HepG2 (cell line): ENCODE data around the gene HLA-DOA. TPM values are rescaled to one million over a fixed set of nuclear protein-coding genes. Genes with fewer than 3 reads are reported as not detected.

ENCODE experiments used
- ATAC-seq: fragments of 200-7000 bp; cut with Tn5 transposase; 3 replicates; pipeline ENCODE4 v1.9.1; 2020; ENCODE audit warnings: mild to moderate bottlenecking, moderate library complexity
- BruUV-seq: library from RNA; stranded (reverse); fragments of 400-500 nt; replicated peaks from 2 replicates; lab custom pipeline; 2021; lab: Mats Ljungman, UMichigan
- CTCF ChIA-PET: fragments of 300-600 bp; formaldehyde crosslinking; extraction: SDS; loops from one replicate; lab custom pipeline; 2021; ENCODE audit warnings: low total read pairs, inconsistent platforms, low intra/inter-chr PET ratio; lab: Yijun Ruan, JAX
- POLR2A ChIA-PET: fragments of 350-600 bp; sonication (Branson Sonifier 250); formaldehyde crosslinking; loops from one replicate; lab custom pipeline; 2020; ENCODE audit warnings: antibody characterized with exemption, inconsistent platforms; lab: Yijun Ruan, JAX
- DNase-seq: peaks from one replicate; pipeline ENCODE4 v3.0.0-alpha.2; 2015; ENCODE audit warnings: low spot score
- FAIRE-seq: peaks from 3 replicates; lab custom pipeline; 2011; peaks lifted over from hg19 to GRCh38; lab: Jason Lieb, UNC
- H2AFZ ChIP-seq: one replicate; pipeline ENCODE4 v1.6.1; 2011; ENCODE audit warnings: low read length, inconsistent platforms
- H3K27ac ChIP-seq: fragments of 300-600 bp; 3 replicates; pipeline ENCODE4 v1.8.0; 2011; ENCODE audit warnings: mixed run types, mild to moderate bottlenecking, mixed read lengths, low read length, inconsistent platforms; ENCODE audit not compliant: insufficient read depth; ENCODE audit errors: extremely low read length
- H3K27me3 ChIP-seq, 2 experiments: fragments of 200-600 bp in 1 of 2; 2 replicates in 1 of 2; 3 replicates in 1 of 2; pipeline versions ENCODE4 v1.6.0 to v1.8.0; 2011; ENCODE audit warnings: low read length in 2 of 2, mild to moderate bottlenecking in 2 of 2, moderate library complexity in 2 of 2, inconsistent platforms in 1 of 2; ENCODE audit not compliant: insufficient read depth in 2 of 2, control insufficient read depth in 1 of 2
- H3K36me3 ChIP-seq, 2 experiments: fragments of 200-600 bp in 1 of 2; replicated peaks in 1 of 2; 2 replicates in 1 of 2; 3 replicates in 1 of 2; pipeline versions ENCODE4 v1.5.1 to v1.8.0; 2011; ENCODE audit warnings: low read length in 2 of 2, inconsistent platforms in 1 of 2; ENCODE audit not compliant: insufficient read depth in 2 of 2, control insufficient read depth in 1 of 2
- H3K4me1 ChIP-seq: 2 replicates; pipeline ENCODE4 v1.5.1; 2012; ENCODE audit warnings: low read length, inconsistent platforms; ENCODE audit not compliant: insufficient read depth
- H3K4me2 ChIP-seq: 2 replicates; pipeline ENCODE4 v1.6.0; 2011; ENCODE audit warnings: low read depth, low read length, inconsistent platforms
- H3K4me3 ChIP-seq, 3 experiments: fragments of 200-600 bp in 1 of 3; sonication (generic), shearing (Covaris generic) in 1 of 3; replicated peaks in 1 of 3; 2 replicates each; pipeline ENCODE4 v1.5.1; 2011 to 2016; ENCODE audit warnings: low read length in 3 of 3, inconsistent platforms in 2 of 3, low read depth in 2 of 3, mild to moderate bottlenecking in 2 of 3, control low read depth in 1 of 3, mixed read lengths in 1 of 3; ENCODE audit not compliant: insufficient read depth in 1 of 3
- H3K79me2 ChIP-seq: one replicate; pipeline ENCODE4 v1.6.1; 2011; ENCODE audit warnings: low read length, inconsistent platforms; ENCODE audit not compliant: insufficient read depth
- H3K9ac ChIP-seq: 2 replicates; pipeline ENCODE4 v1.6.0; 2011; ENCODE audit warnings: mild to moderate bottlenecking, low read depth, low read length, inconsistent platforms; ENCODE audit not compliant: insufficient read depth
- H3K9me3 ChIP-seq: 2 replicates; pipeline ENCODE4 v1.5.1; 2012; ENCODE audit warnings: mild to moderate bottlenecking, low read length
- H4K20me1 ChIP-seq: 2 replicates; pipeline ENCODE4 v1.6.0; 2011; ENCODE audit warnings: inconsistent platforms, mild to moderate bottlenecking, low read length, moderate library complexity; ENCODE audit not compliant: insufficient read depth
- ARID4A ChIP-seq: sonication (generic); formaldehyde crosslinking; IDR thresholded peaks from 2 replicates; pipeline ENCODE4 v1.5.0; 2020; ENCODE audit warnings: mild to moderate bottlenecking, missing genetic modification reagents, borderline replicate concordance
- CHD2 ChIP-seq: IDR thresholded peaks from 2 replicates; pipeline ENCODE4 v1.6.1; 2011; ENCODE audit warnings: low read depth, low read length, improper control_type of control experiment
- GFI1 ChIP-seq: sonication (generic); formaldehyde crosslinking; IDR thresholded peaks from 2 replicates; pipeline ENCODE4 v1.5.0; 2020; ENCODE audit warnings: missing genetic modification reagents, mild to moderate bottlenecking, borderline replicate concordance
- NFE2 ChIP-seq: sonication (generic); formaldehyde crosslinking; IDR thresholded peaks from 2 replicates; pipeline ENCODE4 v1.4.0; 2020; ENCODE audit warnings: missing genetic modification reagents
- PATZ1 ChIP-seq: sonication (generic); formaldehyde crosslinking; IDR thresholded peaks from 2 replicates; pipeline ENCODE4 v1.4.0; 2020; ENCODE audit warnings: missing genetic modification reagents
- PHF20 ChIP-seq: sonication (generic); formaldehyde crosslinking; IDR thresholded peaks from 2 replicates; pipeline ENCODE4 v1.5.0; 2020; ENCODE audit warnings: mild to moderate bottlenecking, missing genetic modification reagents
- RFX1 ChIP-seq: fragments of 450-650 bp; IDR thresholded peaks from 2 replicates; pipeline ENCODE4 v1.6.1; 2017
- RFX3 ChIP-seq: IDR thresholded peaks from 2 replicates; pipeline ENCODE4 v1.6.1; 2016; ENCODE audit warnings: missing biosample characterization, missing genetic modification reagents
- ZKSCAN5 ChIP-seq: sonication (generic); formaldehyde crosslinking; IDR thresholded peaks from 2 replicates; pipeline ENCODE4 v1.5.1; 2020; ENCODE audit warnings: mild to moderate bottlenecking, missing genetic modification reagents
- ZNF180 ChIP-seq: sonication (generic); formaldehyde crosslinking; IDR thresholded peaks from 2 replicates; pipeline ENCODE4 v1.4.0; 2020; ENCODE audit warnings: low read depth, missing genetic modification reagents, borderline replicate concordance
- ZNF20 ChIP-seq: sonication (generic); formaldehyde crosslinking; IDR thresholded peaks from 2 replicates; pipeline ENCODE4 v1.4.0; 2020; ENCODE audit warnings: mild to moderate bottlenecking, moderate library complexity, missing genetic modification reagents
- ZNF883 ChIP-seq: sonication (generic); formaldehyde crosslinking; IDR thresholded peaks from 2 replicates; pipeline ENCODE4 v1.5.1; 2020; ENCODE audit warnings: mild to moderate bottlenecking, missing genetic modification reagents; ENCODE audit errors: not compliant biosample characterization
- WGBS: methylation state at CpG from one replicate; pipeline ENCODE4 v1.1.6; 2017; ENCODE audit warnings: low lambda C conversion rate; 5-methylcytosine and 5-hydroxymethylcytosine counted together
- in situ Hi-C: cut with HindIII; loops from 2 replicates; pipeline ENCODE4 v1.10.0; 2017; ENCODE audit warnings: low pct_unique_long_range_greater_than_20kb; ENCODE audit not compliant: extremely low pct_ligation_motif_present
- intact Hi-C: fragments of 100-400 bp; cut with micrococcal nuclease; formaldehyde crosslinking; loops from one replicate; pipeline ENCODE4 v1.10.0; 2022; ENCODE audit not compliant: unreplicated experiment
- polyA plus RNA-seq, 8 experiments: library from polyadenylated mRNA; depleted of rRNA in 3 of 8; stranded (reverse) in 7 of 8; unstranded in 1 of 8; fragments of >200 nt; fragmentation: Illumina TruSeq in 4 of 8; extraction: Trizol in 4 of 8; gene quantifications; 2 replicates each; pipeline versions ENCODE4 v1.2.1 to v1.2.3, GENCODE V29; 2011 to 2016; ENCODE audit warnings: low read depth in 4 of 8, missing spikeins in 1 of 8, mixed read lengths in 1 of 8; ENCODE audit not compliant: insufficient read depth in 1 of 8
- total RNA-seq, 5 experiments: library from RNA; depleted of rRNA; stranded (reverse); fragments of >200 nt; fragmentation: Illumina TruSeq; extraction: Trizol; gene quantifications; 2 replicates each; pipeline ENCODE4 v1.2.3, GENCODE V29; 2016; ENCODE audit warnings: low read depth in 1 of 5
- TF ChIP-seq, protein P1 (sequence below): sonication (generic); formaldehyde crosslinking; IDR thresholded peaks from 2 replicates; pipeline ENCODE4 v1.5.0; 2020; ENCODE audit warnings: missing genetic modification reagents
- TF ChIP-seq, protein P2 (sequence below): sonication (generic); formaldehyde crosslinking; IDR thresholded peaks from 2 replicates; pipeline ENCODE4 v1.4.0; 2020; ENCODE audit warnings: missing genetic modification reagents

Gene HLA-DOA
- total and polyA plus RNA-seq, 2 of the 13 experiments (the other 11 are each of a cell fraction or from before 2014, with no cell fraction given): 0.03 to 0.09 TPM

DNA sequence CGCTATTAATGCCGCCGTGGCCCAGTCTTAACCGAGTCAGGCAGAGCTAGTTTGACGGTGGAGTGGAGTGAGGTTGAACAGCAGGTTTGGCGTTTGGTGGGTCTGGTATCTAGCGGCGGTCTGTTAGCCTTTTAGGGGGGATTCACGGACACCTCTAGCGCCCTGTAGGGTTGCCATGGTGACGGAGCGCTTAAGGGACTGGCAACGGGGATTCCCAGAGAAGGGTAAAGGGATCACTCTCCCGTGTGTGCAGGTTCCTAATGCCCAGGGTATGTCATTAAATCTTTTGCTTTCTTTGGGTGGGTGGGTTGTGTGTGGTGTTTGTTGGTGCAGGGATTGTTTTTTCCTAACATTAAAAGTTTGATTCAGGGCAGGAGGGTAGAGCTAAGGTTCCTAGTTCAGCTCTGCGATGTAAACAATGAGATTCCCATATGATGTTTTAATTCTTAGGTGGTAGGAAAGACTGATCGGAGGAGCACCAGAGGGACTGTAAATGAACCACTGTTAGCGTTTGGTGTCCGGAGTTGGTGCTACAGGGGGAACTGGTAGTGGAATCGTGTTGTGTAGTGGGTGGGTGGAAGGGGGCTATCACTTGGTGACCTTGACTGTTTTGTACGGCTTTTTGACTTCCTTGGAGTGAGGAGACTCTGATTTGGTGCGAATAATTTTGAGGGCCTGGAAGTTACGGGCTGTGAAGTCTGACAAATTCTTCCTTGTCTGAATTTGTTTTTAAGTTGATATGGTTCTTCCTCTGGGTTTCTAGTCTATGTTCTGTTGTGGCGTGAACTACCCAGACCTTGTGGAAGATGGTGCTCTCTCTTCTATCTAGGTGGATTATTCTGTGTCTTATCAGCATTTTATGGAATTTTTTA lies 36.0 kb downstream of the HLA-DOA start:
- in situ Hi-C loops (loop anchor here (5.0 to 25.0 kb wide), 2 partner anchors 781 to 1061 kb away; partner anchors contain the start of genes GPSM3, PBX2 and ZBTB12), intact Hi-C loops (loop anchor here (5.0 kb wide), 1 partner anchor 224 kb away; no protein-coding TSS in a partner anchor)
- no peak overlapping the region for H2AFZ ChIP-seq
- peak overlapping the region; percentile 90 for H3K9ac ChIP-seq
- peaks cover 81% of the 10 kb centered on the region for H3K79me2 ChIP-seq
- peaks cover 63% of the 10 kb centered on the region for H4K20me1 ChIP-seq
- DNase-seq (peak; percentile 50), FAIRE-seq (peak; percentile 4), ATAC-seq (no peak)
- ChIA-PET CTCF (no interaction called here), POLR2A (interaction anchor here (0.7 to 10.5 kb wide), 20 partner anchors 9 to 1108 kb away, joined by 3 to 305 read pairs (median 14); partner anchors contain the start of genes GPSM3, HLA-DMA, HLA-DMB and PSMB9)
- peaks cover 0 to 4% of the 10 kb centered on the region in 2 experiments; a peak in 1 of 5 replicates for H3K27me3 ChIP-seq
- H3K4me1 ChIP-seq: peaks cover 55% of the 10 kb centered on the region
- H3K4me3 ChIP-seq: peak overlapping the region; percentile 90 to 98 (median 95)
- peak overlapping the region; percentile 97 for H3K4me2 ChIP-seq
- peaks cover 34 to 61% of the 10 kb centered on the region in 2 experiments for H3K36me3 ChIP-seq
- H3K27ac ChIP-seq: peak overlapping the region; percentile 99
- no TSS peak for BruUV-seq
- WGBS: under 1% methylated on average over 22 of the region's 23 CpGs
- no peaks in the 10 kb centered on the region for H3K9me3 ChIP-seq
- TF ChIP-seq NFE2 (CRISPR knock-in tag) (0 out of 2 replicates have a peak, but pooled peaks have one; percentile 10), ZKSCAN5 (peak; percentile 2; the same call in 1 of the 2 replicates), ZNF180 (CRISPR knock-in tag) (no peak), RFX3 (CRISPR knock-in tag) (peak; percentile 72), CHD2 (no peak), RFX1 (peak; percentile 69), PATZ1 (0 out of 2 replicates have a peak, but pooled peaks have one; percentile 10), ZNF20 (CRISPR knock-in tag) (no peak), ARID4A (peak; percentile 39; the same call in 1 of the 2 replicates), ZNF883 (CRISPR knock-in tag) (no peak), GFI1 (CRISPR knock-in tag) (peak; percentile 23; the same call in 1 of the 2 replicates), PHF20 (CRISPR knock-in tag) (no peak)
- TF ChIP-seq, protein P1, sequence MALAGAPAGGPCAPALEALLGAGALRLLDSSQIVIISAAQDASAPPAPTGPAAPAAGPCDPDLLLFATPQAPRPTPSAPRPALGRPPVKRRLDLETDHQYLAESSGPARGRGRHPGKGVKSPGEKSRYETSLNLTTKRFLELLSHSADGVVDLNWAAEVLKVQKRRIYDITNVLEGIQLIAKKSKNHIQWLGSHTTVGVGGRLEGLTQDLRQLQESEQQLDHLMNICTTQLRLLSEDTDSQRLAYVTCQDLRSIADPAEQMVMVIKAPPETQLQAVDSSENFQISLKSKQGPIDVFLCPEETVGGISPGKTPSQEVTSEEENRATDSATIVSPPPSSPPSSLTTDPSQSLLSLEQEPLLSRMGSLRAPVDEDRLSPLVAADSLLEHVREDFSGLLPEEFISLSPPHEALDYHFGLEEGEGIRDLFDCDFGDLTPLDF (CRISPR knock-in tag): no peak
- TF ChIP-seq, protein P2, sequence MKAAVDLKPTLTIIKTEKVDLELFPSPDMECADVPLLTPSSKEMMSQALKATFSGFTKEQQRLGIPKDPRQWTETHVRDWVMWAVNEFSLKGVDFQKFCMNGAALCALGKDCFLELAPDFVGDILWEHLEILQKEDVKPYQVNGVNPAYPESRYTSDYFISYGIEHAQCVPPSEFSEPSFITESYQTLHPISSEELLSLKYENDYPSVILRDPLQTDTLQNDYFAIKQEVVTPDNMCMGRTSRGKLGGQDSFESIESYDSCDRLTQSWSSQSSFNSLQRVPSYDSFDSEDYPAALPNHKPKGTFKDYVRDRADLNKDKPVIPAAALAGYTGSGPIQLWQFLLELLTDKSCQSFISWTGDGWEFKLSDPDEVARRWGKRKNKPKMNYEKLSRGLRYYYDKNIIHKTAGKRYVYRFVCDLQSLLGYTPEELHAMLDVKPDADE (CRISPR knock-in tag): no peak
